HG03103 (cell line): ENCODE results near the gene MB.

Experiments
- ATAC-seq: cut with Tn5 transposase; IDR thresholded peaks from one replicate; pipeline ENCODE4 v1.9.1; 2021; ENCODE audit warnings: low read depth; ENCODE audit not compliant: unreplicated experiment

The MB gene

GRCh38 chr22:35580351-35581022 is 36.6 kb downstream of the MB start:
- no peak for ATAC-seq

GRCh38 chr22:35578836-35579575 is 38.1 kb downstream of the MB start:
- ATAC-seq, result no peak

DNA sequence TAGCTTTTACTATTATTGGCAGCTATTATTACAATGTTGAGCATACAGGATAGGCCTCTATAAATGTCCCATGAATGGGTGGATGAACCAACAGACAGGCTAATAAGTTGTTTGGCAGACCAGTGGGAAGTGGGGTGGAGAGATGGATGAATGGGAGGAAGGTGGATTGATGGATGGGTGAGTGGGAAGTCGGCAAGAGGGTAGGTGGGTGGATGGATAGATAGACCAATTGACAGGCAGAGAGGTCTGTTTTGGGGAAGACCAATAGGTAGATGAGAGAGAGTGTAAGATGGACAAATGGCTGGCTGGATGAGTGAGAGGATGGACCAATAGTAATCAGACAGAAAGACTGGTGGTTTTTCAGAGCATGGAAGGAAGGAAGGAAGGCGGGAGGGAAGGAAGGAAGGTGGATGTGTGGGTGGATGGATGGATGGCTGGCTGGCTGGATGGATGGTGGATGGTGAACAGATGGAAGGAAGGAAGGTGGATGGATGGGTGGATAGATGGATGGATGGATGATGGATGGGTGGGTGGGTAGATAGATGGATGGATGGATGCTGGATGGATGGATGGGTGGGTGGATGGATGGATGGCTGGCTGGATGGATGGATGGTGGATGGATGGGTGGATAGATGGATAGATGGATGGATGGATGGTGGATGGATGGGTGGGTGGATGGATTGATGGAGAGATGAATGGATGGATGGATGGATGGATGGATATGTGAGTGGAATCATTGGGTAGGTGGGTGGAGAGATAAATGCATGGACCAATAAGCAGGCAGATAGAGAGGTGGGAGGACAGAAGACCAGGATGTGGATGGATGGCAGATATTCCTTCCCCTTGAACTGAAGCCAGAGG is 39.1 kb downstream of the MB start:
- no peak for ATAC-seq

- ATAC-seq, result no peak
Measured at GRCh38 chr22:35576671-35577070, 40.5 kb downstream of the MB start.

DNA sequence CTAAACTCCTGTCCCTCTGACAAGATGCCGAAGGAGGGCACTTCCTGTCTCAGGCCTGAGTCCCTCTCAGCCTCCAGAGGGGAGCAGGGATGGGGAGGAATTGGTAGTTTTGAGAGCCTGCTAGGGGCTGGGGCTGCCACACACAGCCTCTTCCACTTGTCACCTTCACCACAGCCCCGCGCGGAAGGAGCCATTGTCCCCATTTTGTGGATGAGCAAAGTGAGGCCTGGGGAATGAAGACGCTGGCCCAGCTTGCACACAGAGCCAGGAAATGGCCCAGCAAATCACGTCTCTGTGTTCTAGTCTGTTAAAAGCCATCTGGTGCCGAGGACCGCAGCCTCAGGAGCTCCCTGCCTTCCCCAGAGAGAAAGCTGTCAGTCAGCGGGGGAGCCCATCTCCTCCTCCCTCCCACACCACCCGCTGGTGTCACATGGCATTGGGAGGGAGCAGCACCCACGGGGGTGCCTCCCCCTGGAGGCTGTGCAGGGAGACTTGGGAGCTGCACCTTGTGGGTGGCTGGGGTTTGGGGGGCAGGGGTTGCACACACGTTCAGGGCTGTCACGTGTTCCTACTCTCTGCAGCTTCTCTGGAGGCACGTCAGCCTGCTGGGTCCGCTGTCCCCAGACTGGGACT is 41.9 kb downstream of the MB start:
- ATAC-seq, result no peak

GRCh38 chr22:35572556-35572955 is 44.6 kb downstream of the MB start:
- ATAC-seq, result no peak

- no peak for ATAC-seq
Measured at GRCh38 chr22:35570686-35571194, 46.4 kb downstream of the MB start.

DNA sequence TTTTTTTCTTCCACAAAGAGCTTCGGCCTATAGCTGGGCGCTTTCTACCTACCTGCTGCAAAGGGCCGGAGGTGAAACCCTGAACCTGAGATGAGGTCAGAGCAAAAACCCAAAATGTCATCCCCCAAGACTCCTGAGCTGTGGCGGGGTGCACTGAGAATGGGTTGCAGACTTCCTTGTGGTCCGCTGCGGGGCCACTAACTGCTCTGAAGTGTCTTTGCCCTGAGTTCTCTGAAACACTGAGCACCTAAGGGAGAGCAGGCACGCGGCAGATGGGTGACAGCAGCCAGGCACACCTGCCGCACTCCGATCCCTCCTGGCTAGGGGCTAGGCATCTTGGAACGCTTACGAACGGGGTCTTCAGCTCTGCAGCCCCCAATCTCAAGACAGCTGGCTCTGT is 47.2 kb downstream of the MB start:
- ATAC-seq, result no peak

GRCh38 chr22:35568751-35569739 is 48.1 kb downstream of the MB start:
- no peak for ATAC-seq

GRCh38 chr22:35567351-35568141 is 49.6 kb downstream of the MB start:
- no peak for ATAC-seq

- ATAC-seq, result no peak
Measured at GRCh38 chr22:35564975-35565867, 51.9 kb downstream of the MB start.

DNA sequence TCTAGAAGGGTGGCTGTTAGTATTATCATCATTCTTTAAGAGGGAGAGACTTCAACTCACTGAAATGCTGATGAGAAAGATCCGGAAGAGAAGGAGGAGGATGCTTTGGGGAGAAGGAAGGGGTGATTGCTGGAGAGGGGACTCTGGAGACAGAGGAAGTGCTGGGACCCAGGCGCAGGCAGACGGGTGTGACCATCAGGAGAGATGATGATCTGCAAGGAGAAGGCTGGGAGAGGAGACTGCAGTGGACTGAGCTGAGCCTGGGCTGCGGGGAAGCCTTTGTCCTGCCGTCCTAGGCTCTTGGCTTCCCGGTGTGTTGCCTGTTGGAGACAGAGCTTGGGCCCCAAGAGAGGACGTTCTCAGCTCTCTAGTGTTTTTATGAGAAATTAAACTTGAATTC is 53.9 kb downstream of the MB start:
- ATAC-seq, result no peak

- no peak for ATAC-seq
Measured at GRCh38 chr22:35561796-35562526, 55.2 kb downstream of the MB start.

DNA sequence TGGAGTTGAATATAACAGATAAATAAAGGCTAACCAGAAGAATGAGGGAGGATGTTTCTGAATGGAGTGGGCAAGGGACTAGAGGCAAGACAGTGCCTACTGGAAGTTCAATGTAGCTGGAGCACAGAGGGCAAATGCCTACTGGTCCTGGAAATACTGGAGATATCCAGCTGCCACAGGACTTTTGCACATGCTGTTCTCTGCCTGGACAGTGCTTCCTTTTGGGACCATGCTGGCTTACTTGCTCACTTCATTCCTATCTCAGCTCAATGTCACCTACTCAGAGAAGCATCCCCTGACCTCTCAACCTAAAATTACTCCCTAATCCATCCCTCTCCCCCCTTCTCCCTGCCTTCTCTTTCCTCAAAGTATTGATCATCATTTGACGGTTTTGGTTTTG is 56.3 kb downstream of the MB start:
- no peak for ATAC-seq

DNA sequence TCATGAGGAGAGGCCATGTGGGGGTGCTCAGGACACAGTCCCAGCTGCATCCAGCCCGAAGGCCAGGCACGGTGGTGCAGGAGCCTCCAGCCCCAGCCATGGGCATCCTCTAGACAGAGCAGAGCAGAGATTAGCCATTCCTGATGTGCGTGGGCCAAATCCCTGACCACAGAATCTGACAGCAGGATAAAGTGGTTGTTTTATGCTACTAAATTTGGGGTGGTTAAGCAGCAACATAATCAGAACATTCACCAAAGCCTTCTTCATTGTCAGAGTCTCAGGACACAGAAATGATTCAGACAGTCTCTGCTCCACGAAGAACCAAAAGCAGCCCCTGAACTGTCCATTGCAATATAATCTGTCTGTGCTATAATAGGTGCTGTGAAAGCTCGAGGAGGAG is 56.8 kb downstream of the MB start:
- ATAC-seq, result no peak

- ATAC-seq, result no peak
Measured at GRCh38 chr22:35559354-35560005, 57.6 kb downstream of the MB start.

GRCh38 chr22:35558719-35559118 is 58.4 kb downstream of the MB start:
- no peak for ATAC-seq
